Stimulated activated CD4-positive, alpha-beta T cell treated with anti-CD3 and anti-CD28 coated beads, Interleukin-1b, Interleukin-23, amount 100 ng/mL, for 1 hour (primary cell): ENCODE results near the gene SYCP3.
"Not testable (repeated sequence)": the region's sequence is repeated elsewhere in the genome, so short reads cannot be mapped to it uniquely, and the experiment has no call there.

Experiments
- DNase-seq, 2 donors: peaks; one replicate each; pipeline ENCODE4 v3.0.0-alpha.2; 2020; ENCODE audit warnings: low read depth in 2 of 2

SYCP3 gene

GRCh38 chr12:101713059-101713682, 26.1 kb downstream of the SYCP3 start:
- DNase-seq = no peak

GRCh38 chr12:101710288-101710687, 29.0 kb downstream of the SYCP3 start:
- no peak for DNase-seq

GRCh38 chr12:101707131-101707782, 32.0 kb downstream of the SYCP3 start:
- DNase-seq = no peak

- no peak for DNase-seq
Observed at GRCh38 chr12:101706403-101706802, 32.9 kb downstream of the SYCP3 start.

GRCh38 chr12:101703487-101703886, 35.8 kb downstream of the SYCP3 start:
- no peak for DNase-seq

- no peak for DNase-seq
Observed at GRCh38 chr12:101700299-101700820, 38.9 kb downstream of the SYCP3 start.

GRCh38 chr12:101698800-101699347, 40.4 kb downstream of the SYCP3 start:
- no peak for DNase-seq

GRCh38 chr12:101697930-101698799, 41.1 kb downstream of the SYCP3 start:
- no peak for DNase-seq

GRCh38 chr12:101697197-101697929, 41.9 kb downstream of the SYCP3 start, which contains the start of gene CHPT1:
Gene CHPT1 (plus strand): TSS chr12:101697640. CDS start chr12:101697862, 222 bp downstream.
- DNase-seq = peak; percentile 4 to 37

- no peak for DNase-seq
Observed at GRCh38 chr12:101696251-101697196, 42.7 kb downstream of the SYCP3 start.

- no peak for DNase-seq
Observed at GRCh38 chr12:101695706-101696105, 43.6 kb downstream of the SYCP3 start.

GRCh38 chr12:101694986-101695385, 44.3 kb downstream of the SYCP3 start:
- DNase-seq = no peak

- DNase-seq = no peak
Observed at GRCh38 chr12:101694297-101694848, 44.9 kb downstream of the SYCP3 start.

- DNase-seq = no peak
Observed at GRCh38 chr12:101691503-101692096, 47.7 kb downstream of the SYCP3 start.

GRCh38 chr12:101690544-101691098, 48.6 kb downstream of the SYCP3 start:
- no peak for DNase-seq

- no peak for DNase-seq
Observed at GRCh38 chr12:101686176-101686575, 53.1 kb downstream of the SYCP3 start.

- no peak for DNase-seq
Observed at GRCh38 chr12:101685092-101685491, 54.2 kb downstream of the SYCP3 start.

- DNase-seq = not testable (repeated sequence)
Observed at GRCh38 chr12:101681627-101682026, 57.6 kb downstream of the SYCP3 start.

GRCh38 chr12:101680647-101681046, 58.6 kb downstream of the SYCP3 start:
- no peak for DNase-seq
